HG03066 (cell line): ENCODE results near the gene PNPLA2.

Source experiments
- ATAC-seq: cut with Tn5 transposase; IDR thresholded peaks from one replicate; pipeline ENCODE4 v1.9.1; 2021; ENCODE audit warnings: low read depth; ENCODE audit not compliant: unreplicated experiment

Gene PNPLA2

GRCh38 chr11:855796-856195 lies 37.1 kb downstream of the PNPLA2 start:
- ATAC-seq = no peak

GRCh38 chr11:856397-856796 lies 37.7 kb downstream of the PNPLA2 start:
- no peak for ATAC-seq

- ATAC-seq = no peak
These were observed 39.5 kb downstream of the PNPLA2 start for GRCh38 chr11:858053-858761.

- ATAC-seq = no peak
These were observed 40.1 kb downstream of the PNPLA2 start for GRCh38 chr11:858762-859339.

GRCh38 chr11:859394-860131 lies 40.8 kb downstream of the PNPLA2 start:
- ATAC-seq = no peak

GRCh38 chr11:860234-861104 lies 41.8 kb downstream of the PNPLA2 start:
- no peak for ATAC-seq

GRCh38 chr11:861105-861479 lies 42.4 kb downstream of the PNPLA2 start:
- no peak for ATAC-seq

GRCh38 chr11:862081-862661 lies 43.5 kb downstream of the PNPLA2 start:
- no peak for ATAC-seq

- no peak for ATAC-seq
These were observed 43.9 kb downstream of the PNPLA2 start for GRCh38 chr11:862696-863022.

- ATAC-seq = no peak
These were observed 44.6 kb downstream of the PNPLA2 start for GRCh38 chr11:863023-863909.

GRCh38 chr11:863910-864827 lies 45.5 kb downstream of the PNPLA2 start:
- no peak for ATAC-seq

GRCh38 chr11:864898-865297 lies 46.2 kb downstream of the PNPLA2 start:
- no peak for ATAC-seq

GRCh38 chr11:865462-866430 lies 47.0 kb downstream of the PNPLA2 start:
- ATAC-seq = no peak

- ATAC-seq = no peak
These were observed 47.8 kb downstream of the PNPLA2 start for GRCh38 chr11:866481-866880.

GRCh38 chr11:867856-868358 lies 49.2 kb downstream of the PNPLA2 start:
- no peak for ATAC-seq

GRCh38 chr11:868394-868793 lies 49.7 kb downstream of the PNPLA2 start:
- ATAC-seq = no peak

- ATAC-seq = no peak
These were observed 50.1 kb downstream of the PNPLA2 start for GRCh38 chr11:868802-869201.
